HCT116 (cell line): Measurements from ENCODE around the gene LDLRAD4. TPM values are rescaled to one million over a fixed set of nuclear protein-coding genes. Genes with fewer than 3 reads are reported as not detected.

Source experiments
- ATAC-seq: fragments of 200-7000 bp; cut with Tn5 transposase; 2 replicates; pipeline ENCODE4 v1.9.1; 2020; ENCODE audit warnings: mild to moderate bottlenecking, moderate library complexity
- BruUV-seq: library from RNA; stranded (reverse); fragments of 400-500 nt; replicated peaks from 2 replicates; lab custom pipeline; 2021; lab: Mats Ljungman, UMichigan
- CTCF ChIA-PET: fragments of 300-600 bp; sonication (Branson Sonifier 250); formaldehyde crosslinking; loops from one replicate; lab custom pipeline; 2021; ENCODE audit warnings: antibody characterized with exemption; lab: Charles Lee
- POLR2A ChIA-PET: fragments of 300-600, 350-600 bp; sonication (Branson Sonifier 250); formaldehyde crosslinking; loops from one replicate; lab custom pipeline; 2021; ENCODE audit warnings: antibody characterized with exemption; lab: Charles Lee
- RAD21 ChIA-PET, 2 experiments: fragments of 300-600 bp; sonication (Branson Sonifier 250); formaldehyde crosslinking; loops; one replicate each; lab custom pipeline; 2023; ENCODE audit warnings: low total read pairs in 2 of 2; ENCODE audit not compliant: uncharacterized antibody in 2 of 2, unreplicated experiment in 2 of 2, low non-redundant PET in 1 of 2; lab: Charles Lee
- DNase-seq: peaks from one replicate; pipeline ENCODE4 v3.0.0-alpha.2; 2010; ENCODE audit warnings: low read depth, low spot score
- H2AFZ ChIP-seq: fragments of 200-600 bp; shearing (Covaris generic), sonication (generic); 2 replicates; pipeline ENCODE4 v1.6.1; 2017; ENCODE audit warnings: low read depth, mixed run types, mixed read lengths, antibody characterized with exemption, low read length; ENCODE audit not compliant: poor library complexity, severe bottlenecking
- H3K27ac ChIP-seq: 2 replicates; pipeline ENCODE4 v1.5.1; 2012; ENCODE audit warnings: low read depth, low read length
- H3K27me3 ChIP-seq: fragments of 200-600 bp; sonication (generic); 2 replicates; pipeline ENCODE4 v1.6.1; 2016; ENCODE audit warnings: mixed run types, low read length, mixed read lengths; ENCODE audit not compliant: insufficient read depth
- H3K36me3 ChIP-seq, 2 experiments: fragments of 200-500 bp in 1 of 2; fragments of 200-600 bp in 1 of 2; sonication (Bioruptor generic) in 1 of 2; sonication (generic) in 1 of 2; 2 replicates each; pipeline versions ENCODE4 v1.5.1 to v1.6.1; 2014 to 2016; ENCODE audit warnings: low read length in 2 of 2, inconsistent platforms in 1 of 2, mixed read lengths in 1 of 2, mixed run types in 1 of 2; ENCODE audit not compliant: insufficient read depth in 2 of 2, control insufficient read depth in 1 of 2
- H3K4me1 ChIP-seq, 2 experiments: fragments of 200-600 bp in 1 of 2; sonication (generic) in 1 of 2; 2 replicates each; pipeline versions ENCODE4 v1.5.1 to v1.6.1; 2012 to 2017; ENCODE audit warnings: low read length in 2 of 2, inconsistent platforms in 1 of 2, mild to moderate bottlenecking in 1 of 2, mixed read lengths in 1 of 2, mixed run types in 1 of 2, moderate library complexity in 1 of 2; ENCODE audit not compliant: insufficient read depth in 2 of 2, control insufficient read depth in 1 of 2
- H3K4me2 ChIP-seq: fragments of 200-600 bp; sonication (generic); 2 replicates; pipeline ENCODE4 v1.6.1; 2017; ENCODE audit warnings: mixed run types, low read length, mixed read lengths
- H3K4me3 ChIP-seq, 2 experiments: fragments of 200-600 bp in 1 of 2; sonication (generic) in 1 of 2; replicated peaks in 1 of 2; 2 replicates each; pipeline ENCODE4 v1.5.1; 2011 to 2016; ENCODE audit warnings: low read length in 2 of 2, control low read depth in 1 of 2, low read depth in 1 of 2, mild to moderate bottlenecking in 1 of 2, mixed read lengths in 1 of 2, mixed run types in 1 of 2
- H3K79me2 ChIP-seq: fragments of 200-600 bp; sonication (generic); 2 replicates; pipeline ENCODE4 v1.6.1; 2017; ENCODE audit warnings: mild to moderate bottlenecking, mixed run types, low read length, moderate library complexity, mixed read lengths; ENCODE audit not compliant: insufficient read depth
- H3K9ac ChIP-seq: fragments of 200-600 bp; sonication (generic); 2 replicates; pipeline ENCODE4 v1.6.1; 2016; ENCODE audit warnings: low read length, mixed read lengths
- H3K9me2 ChIP-seq: fragments of 200-600 bp; sonication (generic), shearing (Covaris generic); 2 replicates; pipeline ENCODE4 v1.6.1; 2017; ENCODE audit warnings: mixed run types, mild to moderate bottlenecking, moderate library complexity; ENCODE audit not compliant: insufficient read depth
- H3K9me3 ChIP-seq, 2 experiments: fragments of 200-500 bp in 1 of 2; fragments of 200-600 bp in 1 of 2; sonication (Bioruptor generic) in 1 of 2; sonication (generic) in 1 of 2; 2 replicates each; pipeline ENCODE4 v1.6.1; 2014 to 2017; ENCODE audit warnings: low read length in 2 of 2, mixed read lengths in 2 of 2, inconsistent platforms in 1 of 2, low read depth in 1 of 2, mild to moderate bottlenecking in 1 of 2, mixed run types in 1 of 2, moderate library complexity in 1 of 2; ENCODE audit not compliant: control insufficient read depth in 1 of 2, insufficient read depth in 1 of 2
- H4K20me1 ChIP-seq: fragments of 200-600 bp; sonication (generic), shearing (Covaris generic); 2 replicates; pipeline ENCODE4 v1.6.1; 2017; ENCODE audit warnings: mixed run types, mild to moderate bottlenecking, moderate library complexity; ENCODE audit not compliant: insufficient read depth
- CBX3 ChIP-seq: IDR thresholded peaks from 2 replicates; pipeline ENCODE4 v1.6.1; 2012; ENCODE audit warnings: low read depth
- CEBPB ChIP-seq: IDR thresholded peaks from 2 replicates; pipeline ENCODE4 v1.6.1; 2012; ENCODE audit warnings: low read depth
- EGR1 ChIP-seq: IDR thresholded peaks from 2 replicates; pipeline ENCODE4 v1.6.1; 2012; ENCODE audit warnings: low read depth
- ELF1 ChIP-seq: IDR thresholded peaks from 2 replicates; pipeline ENCODE4 v1.6.1; 2012; ENCODE audit warnings: low read depth, borderline replicate concordance
- EZH2 ChIP-seq: fragments of 200-600 bp; sonication (generic); IDR thresholded peaks from 2 replicates; pipeline ENCODE4 v1.6.1; 2017; ENCODE audit warnings: antibody characterized with exemption, mixed run types
- FOSL1 ChIP-seq: IDR thresholded peaks from 2 replicates; pipeline ENCODE4 v1.6.1; 2012; ENCODE audit warnings: low read depth
- JUND ChIP-seq: IDR thresholded peaks from 2 replicates; pipeline ENCODE4 v1.6.1; 2012
- POLR2AphosphoS5 ChIP-seq: IDR thresholded peaks from 2 replicates; pipeline ENCODE4 v1.6.1; 2011; ENCODE audit warnings: mild to moderate bottlenecking, low read depth, low read length, moderate library complexity
- RAD21 ChIP-seq: IDR thresholded peaks from 2 replicates; pipeline ENCODE4 v1.6.1; 2012; ENCODE audit warnings: low read depth, mild to moderate bottlenecking
- SRF ChIP-seq: IDR thresholded peaks from 2 replicates; pipeline ENCODE4 v1.6.1; 2012; ENCODE audit warnings: low read depth
- TCF7L2 ChIP-seq: IDR thresholded peaks from 2 replicates; pipeline ENCODE4 v1.7.0; 2011; ENCODE audit warnings: borderline replicate concordance, inconsistent platforms; ENCODE audit not compliant: insufficient read depth, insufficient read length; ENCODE audit errors: extremely low read depth
- YY1 ChIP-seq: IDR thresholded peaks from 2 replicates; pipeline ENCODE4 v1.6.1; 2011; ENCODE audit warnings: low read length, low read depth, moderate library complexity, mild to moderate bottlenecking; ENCODE audit not compliant: insufficient replicate concordance; ENCODE audit errors: extremely low read depth
- ZFX ChIP-seq: fragments of 450-650 bp; IDR thresholded peaks from 2 replicates; pipeline ENCODE4 v1.6.1; 2017
- ZNF274 ChIP-seq: fragments of 200-500 bp; sonication (Bioruptor generic); IDR thresholded peaks from 2 replicates; pipeline ENCODE4 v1.6.1; 2014; ENCODE audit warnings: mild to moderate bottlenecking, low read depth, low read length, inconsistent platforms
- intact Hi-C: fragments of 100-400 bp; cut with micrococcal nuclease; formaldehyde crosslinking; loops from 2 replicates; pipeline ENCODE4 v1.10.0; 2022
- total RNA-seq: library from RNA; stranded (reverse); gene quantifications from one replicate; pipeline ENCODE4 v1.2.1, GENCODE V29; 2021; ENCODE audit not compliant: unreplicated experiment
- TF ChIP-seq, protein P1 (sequence below), 3 experiments: fragments of 200-600 bp in 1 of 3; sonication (generic) in 1 of 3; IDR thresholded peaks in 2 of 3; conservative IDR thresholded peaks in 1 of 3; 2 replicates each; pipeline ENCODE4 v1.5.1; 2012 to 2017; ENCODE audit warnings: low read depth in 2 of 3, low read length in 2 of 3, antibody characterized with exemption in 1 of 3, borderline replicate concordance in 1 of 3, control low read depth in 1 of 3, mild to moderate bottlenecking in 1 of 3, mixed read lengths in 1 of 3, mixed run types in 1 of 3, moderate library complexity in 1 of 3; ENCODE audit not compliant: insufficient read depth in 1 of 3
- TF ChIP-seq, protein P2 (sequence below): IDR thresholded peaks from 2 replicates; pipeline ENCODE4 v1.6.1; 2012
- TF ChIP-seq, protein P3 (sequence below): IDR thresholded peaks from 2 replicates; pipeline ENCODE4 v1.6.1; 2012; ENCODE audit warnings: low read depth

Gene LDLRAD4
- total RNA-seq, 1 experiment from 2014 or later = 1.2 TPM

DNA sequence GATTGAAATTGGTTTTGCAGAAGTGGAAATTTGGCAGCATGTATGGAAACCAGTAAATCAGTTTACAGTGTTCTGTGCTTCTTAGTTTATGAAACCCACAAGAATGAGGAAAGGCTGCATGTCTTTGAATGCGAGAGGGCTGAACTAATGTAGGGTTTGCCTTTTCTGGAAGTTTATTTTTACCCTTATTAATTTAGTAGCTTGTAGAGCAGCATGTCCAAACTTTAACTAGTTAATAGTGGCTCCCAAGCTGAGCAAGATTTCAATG is 50.4 kb downstream of the LDLRAD4 start:
- no peaks in the 10 kb centered on the region for H3K9me2 ChIP-seq
- no peaks in the 10 kb centered on the region for H4K20me1 ChIP-seq
- intact Hi-C loops = loop anchor here (10.0 kb wide), 1 partner anchor 46 kb away; no protein-coding TSS in a partner anchor
- no peaks in the 10 kb centered on the region for H3K4me1 ChIP-seq
- no peak overlapping the region for H3K4me3 ChIP-seq
- no peaks in the 10 kb centered on the region for H3K27me3 ChIP-seq
- ChIA-PET CTCF (no interaction called here), RAD21 (no interaction called here), POLR2A (no interaction called here)
- no peaks in the 10 kb centered on the region for H3K79me2 ChIP-seq
- no TSS peak for BruUV-seq
- H2AFZ ChIP-seq = no peak overlapping the region
- H3K9me3 ChIP-seq = no peaks in the 10 kb centered on the region
- no peaks in the 10 kb centered on the region for H3K36me3 ChIP-seq
- ATAC-seq = no peak
- no peak overlapping the region for H3K9ac ChIP-seq
- no peak overlapping the region for H3K4me2 ChIP-seq
- no peak for DNase-seq
- TF ChIP-seq RAD21 (no peak), EZH2 (no peak), ZNF274 (no peak), EGR1 (no peak), CBX3 (no peak), POLR2AphosphoS5 (no peak), FOSL1 (no peak), ZFX (no peak), YY1 (no peak), TCF7L2 (no peak), ELF1 (no peak), JUND (no peak), SRF (no peak), CEBPB (no peak)
- TF ChIP-seq, protein P1, sequence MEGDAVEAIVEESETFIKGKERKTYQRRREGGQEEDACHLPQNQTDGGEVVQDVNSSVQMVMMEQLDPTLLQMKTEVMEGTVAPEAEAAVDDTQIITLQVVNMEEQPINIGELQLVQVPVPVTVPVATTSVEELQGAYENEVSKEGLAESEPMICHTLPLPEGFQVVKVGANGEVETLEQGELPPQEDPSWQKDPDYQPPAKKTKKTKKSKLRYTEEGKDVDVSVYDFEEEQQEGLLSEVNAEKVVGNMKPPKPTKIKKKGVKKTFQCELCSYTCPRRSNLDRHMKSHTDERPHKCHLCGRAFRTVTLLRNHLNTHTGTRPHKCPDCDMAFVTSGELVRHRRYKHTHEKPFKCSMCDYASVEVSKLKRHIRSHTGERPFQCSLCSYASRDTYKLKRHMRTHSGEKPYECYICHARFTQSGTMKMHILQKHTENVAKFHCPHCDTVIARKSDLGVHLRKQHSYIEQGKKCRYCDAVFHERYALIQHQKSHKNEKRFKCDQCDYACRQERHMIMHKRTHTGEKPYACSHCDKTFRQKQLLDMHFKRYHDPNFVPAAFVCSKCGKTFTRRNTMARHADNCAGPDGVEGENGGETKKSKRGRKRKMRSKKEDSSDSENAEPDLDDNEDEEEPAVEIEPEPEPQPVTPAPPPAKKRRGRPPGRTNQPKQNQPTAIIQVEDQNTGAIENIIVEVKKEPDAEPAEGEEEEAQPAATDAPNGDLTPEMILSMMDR (IDR thresholded peaks at IDR 0.05 in 2 of 3, conservative IDR thresholded peaks at IDR 0.05 in 1 of 3; ENCODE audit: borderline replicate concordance in 1 of 3, insufficient read depth in 1 of 3, low read depth in 2 of 3, low read length in 2 of 3) = no peak
- TF ChIP-seq, protein P2, sequence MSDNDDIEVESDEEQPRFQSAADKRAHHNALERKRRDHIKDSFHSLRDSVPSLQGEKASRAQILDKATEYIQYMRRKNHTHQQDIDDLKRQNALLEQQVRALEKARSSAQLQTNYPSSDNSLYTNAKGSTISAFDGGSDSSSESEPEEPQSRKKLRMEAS = no peak
- TF ChIP-seq, protein P3, sequence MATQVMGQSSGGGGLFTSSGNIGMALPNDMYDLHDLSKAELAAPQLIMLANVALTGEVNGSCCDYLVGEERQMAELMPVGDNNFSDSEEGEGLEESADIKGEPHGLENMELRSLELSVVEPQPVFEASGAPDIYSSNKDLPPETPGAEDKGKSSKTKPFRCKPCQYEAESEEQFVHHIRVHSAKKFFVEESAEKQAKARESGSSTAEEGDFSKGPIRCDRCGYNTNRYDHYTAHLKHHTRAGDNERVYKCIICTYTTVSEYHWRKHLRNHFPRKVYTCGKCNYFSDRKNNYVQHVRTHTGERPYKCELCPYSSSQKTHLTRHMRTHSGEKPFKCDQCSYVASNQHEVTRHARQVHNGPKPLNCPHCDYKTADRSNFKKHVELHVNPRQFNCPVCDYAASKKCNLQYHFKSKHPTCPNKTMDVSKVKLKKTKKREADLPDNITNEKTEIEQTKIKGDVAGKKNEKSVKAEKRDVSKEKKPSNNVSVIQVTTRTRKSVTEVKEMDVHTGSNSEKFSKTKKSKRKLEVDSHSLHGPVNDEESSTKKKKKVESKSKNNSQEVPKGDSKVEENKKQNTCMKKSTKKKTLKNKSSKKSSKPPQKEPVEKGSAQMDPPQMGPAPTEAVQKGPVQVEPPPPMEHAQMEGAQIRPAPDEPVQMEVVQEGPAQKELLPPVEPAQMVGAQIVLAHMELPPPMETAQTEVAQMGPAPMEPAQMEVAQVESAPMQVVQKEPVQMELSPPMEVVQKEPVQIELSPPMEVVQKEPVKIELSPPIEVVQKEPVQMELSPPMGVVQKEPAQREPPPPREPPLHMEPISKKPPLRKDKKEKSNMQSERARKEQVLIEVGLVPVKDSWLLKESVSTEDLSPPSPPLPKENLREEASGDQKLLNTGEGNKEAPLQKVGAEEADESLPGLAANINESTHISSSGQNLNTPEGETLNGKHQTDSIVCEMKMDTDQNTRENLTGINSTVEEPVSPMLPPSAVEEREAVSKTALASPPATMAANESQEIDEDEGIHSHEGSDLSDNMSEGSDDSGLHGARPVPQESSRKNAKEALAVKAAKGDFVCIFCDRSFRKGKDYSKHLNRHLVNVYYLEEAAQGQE = no peak
- H3K27ac ChIP-seq = no peak overlapping the region
